B cell (primary cell): Measurements from ENCODE around the gene PTPRT. TPM values are rescaled to one million over a fixed set of nuclear protein-coding genes. Genes with fewer than 3 reads are reported as not detected.

Experiments
- ATAC-seq: fragments of 200-7000 bp; cut with Tn5 transposase; one replicate; pipeline ENCODE4 v1.10.0; 2021; ENCODE audit warnings: low read depth, mild to moderate bottlenecking, moderate number of reproducible peaks, moderate library complexity
- CTCF ChIA-PET: fragments of 350-600 bp; sonication (Branson Sonifier 250); formaldehyde crosslinking; loops from one replicate; lab custom pipeline; 2021; ENCODE audit warnings: antibody characterized with exemption, inconsistent platforms; lab: Charles Lee
- POLR2A ChIA-PET: fragments of 350-600 bp; sonication (Branson Sonifier 250); formaldehyde crosslinking; loops from one replicate; lab custom pipeline; 2021; ENCODE audit warnings: antibody characterized with exemption; lab: Charles Lee
- DNase-seq: peaks from one replicate; pipeline ENCODE4 v3.0.0; 2013
- H2AFZ ChIP-seq: 2 replicates; pipeline ENCODE4 v1.6.1; 2012; ENCODE audit warnings: mild to moderate bottlenecking, low read depth, low read length; ENCODE audit not compliant: insufficient read depth, poor library complexity, severe bottlenecking
- H3K27ac ChIP-seq, 2 donors: 1 replicate in 1 of 2; 2 replicates in 1 of 2; pipeline ENCODE4 v1.5.1; 2012 to 2013; ENCODE audit warnings: low read length in 2 of 2, mild to moderate bottlenecking in 2 of 2, moderate library complexity in 1 of 2
- H3K27me3 ChIP-seq, 4 experiments: fragments of 200-600 bp in 1 of 4; sonication (generic) in 1 of 4; replicated peaks in 1 of 4; 1 replicate in 2 of 4; 2 replicates in 2 of 4; pipeline versions ENCODE4 v1.6.1 to v1.7.0; 2013 to 2016; ENCODE audit warnings: low read length in 3 of 4, mild to moderate bottlenecking in 2 of 4, mixed read lengths in 1 of 4, moderate library complexity in 1 of 4; ENCODE audit not compliant: insufficient read depth in 4 of 4, control insufficient read depth in 3 of 4; ENCODE audit errors: control extremely low read depth in 1 of 4
- H3K36me3 ChIP-seq, 2 experiments: replicated peaks in 1 of 2; 1 replicate in 1 of 2; 2 replicates in 1 of 2; pipeline versions ENCODE4 v1.6.1 to v1.7.1; 2013; ENCODE audit warnings: low read length in 1 of 2; ENCODE audit not compliant: insufficient read depth in 2 of 2, control insufficient read depth in 1 of 2; ENCODE audit errors: control extremely low read depth in 1 of 2, extremely low read depth in 1 of 2
- H3K4me1 ChIP-seq, 2 donors: fragments of 200-600 bp in 1 of 2; sonication (generic) in 1 of 2; 1 replicate in 1 of 2; 2 replicates in 1 of 2; pipeline versions ENCODE4 v1.5.1 to v1.6.1; 2013 to 2017; ENCODE audit warnings: low read length in 2 of 2; ENCODE audit not compliant: control insufficient read depth in 2 of 2, insufficient read depth in 2 of 2
- H3K4me2 ChIP-seq: replicated peaks from 2 replicates; pipeline ENCODE3; 2012; ENCODE audit warnings: mild to moderate bottlenecking, low read depth, low read length; ENCODE audit not compliant: poor library complexity, severe bottlenecking
- H3K4me3 ChIP-seq, 5 experiments: fragments of 200-600 bp in 1 of 5; sonication (generic) in 1 of 5; 1 replicate in 3 of 5; 2 replicates in 2 of 5; pipeline versions ENCODE4 v1.5.1 to v1.7.0; 2011 to 2016; ENCODE audit warnings: low read length in 4 of 5, mild to moderate bottlenecking in 4 of 5, low read depth in 2 of 5, control low read depth in 1 of 5, moderate library complexity in 1 of 5; ENCODE audit not compliant: insufficient read depth in 1 of 5; ENCODE audit errors: control extremely low read depth in 1 of 5, extremely low read depth in 1 of 5
- H3K79me2 ChIP-seq: fragments of 200-600 bp; sonication (generic); one replicate; pipeline ENCODE4 v1.6.0; 2016; ENCODE audit warnings: low read length; ENCODE audit not compliant: control insufficient read depth, insufficient read depth
- H3K9ac ChIP-seq: fragments of 200-600 bp; sonication (generic); 2 replicates; pipeline ENCODE4 v1.6.1; 2017; ENCODE audit warnings: mild to moderate bottlenecking, low read length, moderate library complexity
- H3K9me3 ChIP-seq, 3 donors: one replicate each; pipeline versions ENCODE4 v1.6.1 to v1.7.1; 2013; ENCODE audit warnings: low read length in 2 of 3; ENCODE audit not compliant: control insufficient read depth in 2 of 3, insufficient read depth in 1 of 3; ENCODE audit errors: control extremely low read depth in 1 of 3
- H4K20me1 ChIP-seq: 2 replicates; pipeline ENCODE4 v1.6.0; 2012; ENCODE audit warnings: mild to moderate bottlenecking, low read length; ENCODE audit not compliant: insufficient read depth, control insufficient read depth, poor library complexity, severe bottlenecking
- H3K27ac Mint-ChIP-seq: one replicate; pipeline ENCODE4 v1.8.0; 2021; ENCODE audit warnings: mixed read lengths
- H3K27me3 Mint-ChIP-seq: one replicate; pipeline ENCODE4 v1.8.0; 2021; ENCODE audit warnings: mixed read lengths
- H3K4me1 Mint-ChIP-seq: one replicate; pipeline ENCODE4 v1.8.0; 2021; ENCODE audit warnings: mixed read lengths
- H3K4me3 Mint-ChIP-seq: one replicate; pipeline ENCODE4 v1.8.0; 2021; ENCODE audit warnings: mixed read lengths
- H3K9me3 Mint-ChIP-seq: one replicate; pipeline ENCODE4 v1.8.0; 2022; ENCODE audit warnings: mixed read lengths; ENCODE audit not compliant: insufficient read depth
- CTCF ChIP-seq: fragments of 200-600 bp; IDR thresholded peaks from one replicate; pipeline ENCODE4 v1.8.0; 2022; ENCODE audit warnings: antibody characterized with exemption, mild to moderate bottlenecking
- EZH2 ChIP-seq: IDR thresholded peaks from 2 replicates; pipeline ENCODE4 v1.6.1; 2012; ENCODE audit warnings: borderline replicate concordance, low read depth, mild to moderate bottlenecking, moderate library complexity, low read length; ENCODE audit not compliant: insufficient read depth, poor library complexity, severe bottlenecking
- WGBS: methylation state at CpG from one replicate; pipeline ENCODE4 v1.1.5; 2013; ENCODE audit warnings: missing lambda C conversion rate; ENCODE audit not compliant: insufficient coverage; 5-methylcytosine and 5-hydroxymethylcytosine counted together
- intact Hi-C: fragments of 100-400 bp; cut with micrococcal nuclease; formaldehyde crosslinking; loops from one replicate; pipeline ENCODE4 v1.10.0; 2022
- polyA plus RNA-seq: library from polyadenylated mRNA; depleted of rRNA; stranded (reverse); fragments of >200 nt; gene quantifications from 2 replicates; pipeline ENCODE4 v1.2.3, GENCODE V29; 2012
- total RNA-seq, 2 donors: library from RNA; stranded (reverse); fragments of 120-200 nt in 1 of 2; gene quantifications; 1 replicate in 1 of 2; 2 replicates in 1 of 2; pipeline versions ENCODE4 v1.2.3 to v1.2.4, GENCODE V29; 2013 to 2022

Gene PTPRT
- total and polyA plus RNA-seq, 2 donors (not counting 1 experiment from before 2014, with no cell fraction given) = not detected

- Histone ChIP-seq H3K36me3 (no peaks in the 10 kb centered on the region), H3K9ac (no peak overlapping the region), H3K27ac (no peak overlapping the region), H3K79me2 (no peaks in the 10 kb centered on the region), H4K20me1 (no peaks in the 10 kb centered on the region), H3K27me3 (no peaks in the 10 kb centered on the region), H3K4me1 (no peaks in the 10 kb centered on the region), H3K4me2 (no peak overlapping the region), H2AFZ (no peak overlapping the region), H3K9me3 (peaks cover 0 to 8% (median 0%) of the 10 kb centered on the region in 3 donors), H3K4me3 (no peak overlapping the region)
- DNase-seq (no peak), ATAC-seq (no peak)
- no peak overlapping the region for H3K4me3 Mint-ChIP-seq
- no peaks in the 10 kb centered on the region for H3K27me3 Mint-ChIP-seq
- 70% methylated on average over 2 of the region's 3 CpGs for WGBS
- H3K27ac Mint-ChIP-seq = no peak overlapping the region
- no peaks in the 10 kb centered on the region for H3K9me3 Mint-ChIP-seq
- ChIA-PET POLR2A (no interaction called here), CTCF (no interaction called here)
- H3K4me1 Mint-ChIP-seq = no peaks in the 10 kb centered on the region
- no peak for TF ChIP-seq CTCF
- no peak for TF ChIP-seq EZH2
- intact Hi-C loops = no loop called here
Measured at GRCh38 chr20:42255821-42256220, 933.9 kb downstream of the PTPRT start.

- no peaks in the 10 kb centered on the region for H3K79me2 ChIP-seq
- peaks cover 0 to 3% (median 0%) of the 10 kb centered on the region in 3 donors for H3K9me3 ChIP-seq
- no peaks in the 10 kb centered on the region for H4K20me1 ChIP-seq
- H3K4me1 Mint-ChIP-seq = no peaks in the 10 kb centered on the region
- ChIA-PET CTCF (no interaction called here), POLR2A (no interaction called here)
- no peak overlapping the region for H3K27ac ChIP-seq
- H3K4me2 ChIP-seq = no peak overlapping the region
- no peaks in the 10 kb centered on the region for H3K9me3 Mint-ChIP-seq
- H2AFZ ChIP-seq = no peak overlapping the region
- no peaks in the 10 kb centered on the region for H3K4me1 ChIP-seq
- intact Hi-C loops = no loop called here
- no peak overlapping the region for H3K27ac Mint-ChIP-seq
- ATAC-seq = no peak
- H3K36me3 ChIP-seq = no peaks in the 10 kb centered on the region
- no CpG with 5 or more reads among the region's 2 CpGs for WGBS
- no peaks in the 10 kb centered on the region for H3K27me3 Mint-ChIP-seq
- TF ChIP-seq CTCF (no peak), EZH2 (no peak)
- no peak overlapping the region for H3K4me3 Mint-ChIP-seq
- H3K9ac ChIP-seq = no peak overlapping the region
- no peaks in the 10 kb centered on the region for H3K27me3 ChIP-seq
- no peak for DNase-seq
- H3K4me3 ChIP-seq = no peak overlapping the region
Measured at GRCh38 chr20:42254673-42255072, 935.0 kb downstream of the PTPRT start.
